GM12801 (cell line): Measurements from ENCODE around the gene GLRB.

Source experiments
- TF ChIP-seq, protein P1 (sequence below): IDR thresholded peaks from one replicate; pipeline ENCODE4 v1.5.1; 2011; ENCODE audit warnings: control low read depth; ENCODE audit not compliant: insufficient read length; ENCODE audit errors: extremely low read depth

Gene GLRB

DNA sequence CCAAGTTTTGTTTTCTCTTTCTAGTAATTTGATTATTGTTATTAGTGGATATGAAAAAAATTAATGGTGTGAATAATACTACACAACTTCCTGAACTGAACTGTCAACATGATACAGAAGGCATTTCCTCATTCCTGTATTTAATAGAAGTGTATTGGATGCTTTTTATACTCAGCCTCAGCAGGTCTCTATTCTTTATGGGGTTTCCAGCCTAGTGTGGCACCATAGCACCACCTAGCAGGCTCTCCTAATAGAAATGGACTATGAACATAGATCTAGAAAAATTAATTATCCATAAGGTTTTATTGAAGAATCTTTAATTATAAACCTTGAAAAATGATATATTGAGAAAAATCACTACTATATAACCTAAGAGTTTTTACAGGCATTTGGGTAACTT is 52.4 kb downstream of the GLRB start:
- TF ChIP-seq, protein P1, sequence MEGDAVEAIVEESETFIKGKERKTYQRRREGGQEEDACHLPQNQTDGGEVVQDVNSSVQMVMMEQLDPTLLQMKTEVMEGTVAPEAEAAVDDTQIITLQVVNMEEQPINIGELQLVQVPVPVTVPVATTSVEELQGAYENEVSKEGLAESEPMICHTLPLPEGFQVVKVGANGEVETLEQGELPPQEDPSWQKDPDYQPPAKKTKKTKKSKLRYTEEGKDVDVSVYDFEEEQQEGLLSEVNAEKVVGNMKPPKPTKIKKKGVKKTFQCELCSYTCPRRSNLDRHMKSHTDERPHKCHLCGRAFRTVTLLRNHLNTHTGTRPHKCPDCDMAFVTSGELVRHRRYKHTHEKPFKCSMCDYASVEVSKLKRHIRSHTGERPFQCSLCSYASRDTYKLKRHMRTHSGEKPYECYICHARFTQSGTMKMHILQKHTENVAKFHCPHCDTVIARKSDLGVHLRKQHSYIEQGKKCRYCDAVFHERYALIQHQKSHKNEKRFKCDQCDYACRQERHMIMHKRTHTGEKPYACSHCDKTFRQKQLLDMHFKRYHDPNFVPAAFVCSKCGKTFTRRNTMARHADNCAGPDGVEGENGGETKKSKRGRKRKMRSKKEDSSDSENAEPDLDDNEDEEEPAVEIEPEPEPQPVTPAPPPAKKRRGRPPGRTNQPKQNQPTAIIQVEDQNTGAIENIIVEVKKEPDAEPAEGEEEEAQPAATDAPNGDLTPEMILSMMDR, result no peak

DNA sequence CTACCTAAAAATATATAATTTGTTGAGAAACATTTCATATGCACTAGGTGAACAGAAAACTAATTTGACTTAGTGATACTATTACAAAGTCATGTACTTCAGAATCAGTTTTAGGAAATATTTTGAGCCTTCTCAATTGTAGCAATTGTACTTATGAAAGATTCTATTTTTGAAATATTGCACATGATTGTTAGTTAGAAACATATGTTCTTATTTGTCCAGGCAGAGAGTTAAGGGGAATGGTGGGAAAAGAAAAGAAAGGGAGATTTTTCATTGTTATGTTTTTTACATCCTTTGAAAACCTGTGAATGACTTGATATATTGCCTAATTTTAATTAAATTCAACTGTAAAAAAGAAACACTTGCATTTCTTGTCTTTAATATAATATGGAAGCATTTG is 66.0 kb downstream of the GLRB start:
- TF ChIP-seq, protein P1, result no peak

DNA sequence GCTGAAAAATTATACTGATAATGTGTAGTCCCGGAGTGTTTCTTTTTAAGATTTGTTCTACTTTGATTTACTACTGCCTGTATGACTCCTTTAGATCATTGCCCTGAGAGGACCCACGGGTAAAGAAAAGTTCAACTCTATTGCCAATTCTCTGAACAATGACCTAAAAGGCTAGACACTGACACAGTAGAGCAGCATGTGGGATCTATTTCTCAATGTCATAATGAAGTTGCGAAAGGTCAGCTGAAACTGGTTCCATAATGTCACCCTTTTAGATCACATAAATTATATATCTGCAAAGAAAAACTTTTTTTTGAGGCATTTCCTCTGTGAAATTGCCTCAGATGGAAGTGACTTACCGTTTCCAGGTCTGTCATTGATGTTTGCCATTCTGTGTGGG is 67.4 kb downstream of the GLRB start:
- TF ChIP-seq, protein P1, result no peak

DNA sequence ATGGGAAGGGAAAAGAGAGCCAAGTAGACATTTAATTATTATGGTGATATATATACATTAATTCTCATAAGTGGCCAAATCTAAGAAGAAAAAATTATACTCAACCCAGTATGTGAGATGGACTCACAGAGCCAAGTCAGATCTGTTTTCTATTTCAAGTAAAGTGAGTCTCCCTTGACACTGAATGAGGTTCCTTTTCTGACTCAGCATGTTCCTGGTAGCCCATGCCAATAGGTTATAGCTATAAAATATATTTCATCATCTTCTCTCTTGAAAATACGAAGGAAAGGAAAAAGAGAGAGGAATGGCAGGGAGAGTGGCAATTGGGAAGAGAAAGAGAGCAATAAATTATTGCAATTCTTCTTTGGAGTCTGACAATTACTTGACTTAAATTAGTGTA is 75.8 kb downstream of the GLRB start:
- TF ChIP-seq, protein P1, result no peak

DNA sequence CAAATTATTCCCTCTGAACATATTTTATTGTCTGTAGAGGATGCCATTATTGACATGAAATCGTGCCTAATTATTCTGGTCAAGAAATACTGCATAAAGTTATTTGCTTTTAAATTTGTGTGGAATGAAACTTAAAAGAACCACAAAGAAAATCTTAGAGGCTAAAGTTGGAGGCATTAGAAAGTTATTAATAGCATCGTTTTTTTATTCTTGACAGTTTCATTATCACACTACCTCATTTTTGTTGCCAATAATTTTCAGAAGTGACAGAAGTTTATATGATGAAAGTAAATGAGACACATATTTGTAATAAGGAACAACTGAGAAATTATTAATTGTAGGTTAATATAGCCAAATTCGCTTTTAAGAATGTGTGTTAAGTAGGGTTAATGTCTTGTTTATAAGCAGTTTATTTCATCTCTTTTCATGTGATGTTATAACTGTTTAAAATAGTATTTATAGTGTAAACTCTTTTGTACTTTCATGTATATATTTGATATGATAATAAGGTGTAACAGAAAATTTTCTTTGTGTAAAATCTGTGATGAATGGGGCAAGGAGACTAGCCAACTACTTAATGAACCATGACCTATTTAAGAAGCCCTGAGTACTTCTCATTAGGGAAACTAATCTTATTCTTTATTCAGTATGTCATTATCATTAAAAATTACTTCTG is 90.1 kb downstream of the GLRB start:
- TF ChIP-seq, protein P1, result no peak

DNA sequence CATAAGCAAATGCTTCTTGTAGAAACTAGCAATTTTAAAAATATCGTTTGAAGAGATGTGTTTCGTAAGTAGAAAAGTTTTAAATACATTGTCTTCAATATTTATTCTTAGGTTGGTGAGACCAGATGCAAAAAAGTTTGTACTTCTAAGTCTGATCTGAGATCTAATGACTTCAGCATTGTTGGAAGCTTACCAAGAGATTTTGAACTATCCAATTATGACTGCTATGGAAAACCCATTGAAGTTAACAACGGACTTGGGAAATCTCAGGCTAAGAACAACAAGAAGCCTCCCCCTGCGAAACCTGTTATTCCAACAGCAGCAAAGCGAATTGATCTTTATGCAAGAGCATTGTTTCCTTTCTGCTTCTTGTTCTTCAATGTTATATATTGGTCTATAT is 94.4 kb downstream of the GLRB start:
- TF ChIP-seq, protein P1, result no peak

DNA sequence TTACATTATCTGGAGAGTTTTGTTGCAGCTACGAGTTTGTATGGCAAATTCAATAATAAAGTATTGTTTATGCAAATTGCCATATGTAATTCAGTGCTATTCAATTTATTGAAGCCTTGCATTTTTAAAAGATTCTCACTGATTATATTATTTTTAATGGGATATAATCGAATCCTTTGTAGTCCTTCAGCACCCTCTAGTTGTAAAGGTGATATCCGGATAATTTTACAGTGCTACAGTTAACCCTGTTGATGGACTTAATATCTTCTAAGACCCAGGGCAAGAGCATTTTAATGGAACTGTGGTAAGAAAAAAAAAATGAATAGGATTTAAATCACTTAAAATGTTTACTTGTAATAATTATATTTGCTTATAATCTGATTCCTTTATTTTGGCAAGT is 96.1 kb downstream of the GLRB start:
- TF ChIP-seq, protein P1, result no peak
